Measurements from ENCODE around the gene MUCL3.

- no peak for TF ChIP-seq CTCF (IDR thresholded peaks at IDR 0.05)
- TF ChIP-seq POLR2A (IDR thresholded peaks at IDR 0.05): no peak
- no peak for TF ChIP-seq EP300 (IDR thresholded peaks at IDR 0.05)
- TF ChIP-seq POLR2AphosphoS5 (IDR thresholded peaks at IDR 0.05): no peak
Observed at GRCh38 chr6:30928677-30929076, 12.1 kb upstream of the MUCL3 start.
